Osteocyte (in vitro differentiated cells): Measurements from ENCODE around the gene PVR. TPM values are rescaled to one million over a fixed set of nuclear protein-coding genes. Genes with fewer than 3 reads are reported as not detected.
"Not testable (repeated sequence)": the region's sequence is repeated elsewhere in the genome, so short reads cannot be mapped to it uniquely, and the experiment has no call there.

ENCODE experiments used
- DNase-seq: peaks from one replicate; pipeline ENCODE4 v3.0.0; 2021; ENCODE audit warnings: mixed read lengths; ENCODE audit not compliant: unreplicated experiment; ENCODE audit errors: extremely low spot score
- H3K27ac Mint-ChIP-seq: one replicate; pipeline ENCODE4 v1.8.0; 2021; ENCODE audit warnings: mild to moderate bottlenecking, mixed read lengths; ENCODE audit not compliant: unreplicated experiment
- H3K27me3 Mint-ChIP-seq: one replicate; pipeline ENCODE4 v1.8.0; 2021; ENCODE audit warnings: mixed read lengths; ENCODE audit not compliant: unreplicated experiment
- H3K36me3 Mint-ChIP-seq: one replicate; pipeline ENCODE4 v1.8.0; 2021; ENCODE audit warnings: mixed read lengths; ENCODE audit not compliant: unreplicated experiment
- H3K4me1 Mint-ChIP-seq: one replicate; pipeline ENCODE4 v1.8.0; 2021; ENCODE audit warnings: mixed read lengths; ENCODE audit not compliant: unreplicated experiment
- H3K4me3 Mint-ChIP-seq: one replicate; pipeline ENCODE4 v1.8.0; 2021; ENCODE audit warnings: mild to moderate bottlenecking, moderate library complexity, mixed read lengths; ENCODE audit not compliant: unreplicated experiment
- H3K9me3 Mint-ChIP-seq: one replicate; pipeline ENCODE4 v1.8.0; 2021; ENCODE audit warnings: mixed read lengths; ENCODE audit not compliant: unreplicated experiment
- total RNA-seq: library from RNA; stranded (reverse); gene quantifications from 2 replicates; pipeline ENCODE4 v1.2.1, GENCODE V29; 2021
- TF ChIP-seq, protein P1 (sequence below): fragments of 200-600 bp; sonication (generic); IDR thresholded peaks from 2 replicates; pipeline ENCODE4 v1.5.0; 2021; ENCODE audit warnings: antibody characterized with exemption, mild to moderate bottlenecking, moderate library complexity

Gene PVR
- total RNA-seq, 1 donor from 2014 or later: 31.4 TPM

DNA sequence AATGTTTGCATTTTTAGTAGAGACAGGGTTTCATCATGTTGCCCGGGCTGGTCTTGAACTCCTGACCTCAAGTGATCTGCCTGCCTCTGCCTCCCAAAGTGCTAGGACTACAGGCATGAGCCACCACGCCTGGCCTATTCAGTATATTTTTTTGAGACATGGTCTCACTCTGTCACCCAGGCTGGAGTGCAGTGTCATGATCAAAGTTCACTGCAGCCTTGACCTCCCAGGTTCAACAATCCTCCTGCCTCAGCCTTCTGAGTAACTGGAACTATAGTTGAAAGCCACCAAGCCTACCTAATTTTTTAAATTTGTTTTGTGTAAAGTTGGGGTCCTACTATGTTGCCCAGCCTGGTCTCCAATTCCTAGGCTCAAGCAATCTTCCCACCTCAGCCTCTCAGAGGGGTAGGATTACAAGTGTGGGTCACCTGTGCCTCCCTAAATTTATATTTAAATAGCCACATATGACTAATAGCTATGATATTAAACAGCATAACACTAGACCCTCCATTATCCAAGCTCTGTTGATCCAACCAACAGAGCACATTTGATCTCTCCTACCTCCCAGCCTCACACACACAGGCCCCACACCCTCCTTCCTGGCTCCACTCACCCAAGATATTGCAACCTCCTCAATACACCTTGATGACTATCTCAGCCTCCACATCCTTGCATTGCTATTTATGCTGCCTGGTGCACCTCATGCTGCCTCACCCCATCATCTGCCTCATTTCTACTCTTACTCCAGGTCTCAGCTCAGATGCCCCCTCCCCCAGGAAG, 25.5 kb downstream of the PVR start:
- no peak overlapping the region for H3K4me3 Mint-ChIP-seq
- H3K27me3 Mint-ChIP-seq: no peaks in the 10 kb centered on the region
- TF ChIP-seq, protein P1, sequence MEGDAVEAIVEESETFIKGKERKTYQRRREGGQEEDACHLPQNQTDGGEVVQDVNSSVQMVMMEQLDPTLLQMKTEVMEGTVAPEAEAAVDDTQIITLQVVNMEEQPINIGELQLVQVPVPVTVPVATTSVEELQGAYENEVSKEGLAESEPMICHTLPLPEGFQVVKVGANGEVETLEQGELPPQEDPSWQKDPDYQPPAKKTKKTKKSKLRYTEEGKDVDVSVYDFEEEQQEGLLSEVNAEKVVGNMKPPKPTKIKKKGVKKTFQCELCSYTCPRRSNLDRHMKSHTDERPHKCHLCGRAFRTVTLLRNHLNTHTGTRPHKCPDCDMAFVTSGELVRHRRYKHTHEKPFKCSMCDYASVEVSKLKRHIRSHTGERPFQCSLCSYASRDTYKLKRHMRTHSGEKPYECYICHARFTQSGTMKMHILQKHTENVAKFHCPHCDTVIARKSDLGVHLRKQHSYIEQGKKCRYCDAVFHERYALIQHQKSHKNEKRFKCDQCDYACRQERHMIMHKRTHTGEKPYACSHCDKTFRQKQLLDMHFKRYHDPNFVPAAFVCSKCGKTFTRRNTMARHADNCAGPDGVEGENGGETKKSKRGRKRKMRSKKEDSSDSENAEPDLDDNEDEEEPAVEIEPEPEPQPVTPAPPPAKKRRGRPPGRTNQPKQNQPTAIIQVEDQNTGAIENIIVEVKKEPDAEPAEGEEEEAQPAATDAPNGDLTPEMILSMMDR: no peak
- H3K4me1 Mint-ChIP-seq: no peaks in the 10 kb centered on the region
- no peaks in the 10 kb centered on the region for H3K36me3 Mint-ChIP-seq
- no peaks in the 10 kb centered on the region for H3K9me3 Mint-ChIP-seq
- H3K27ac Mint-ChIP-seq: no peak overlapping the region
- no peak for DNase-seq

DNA sequence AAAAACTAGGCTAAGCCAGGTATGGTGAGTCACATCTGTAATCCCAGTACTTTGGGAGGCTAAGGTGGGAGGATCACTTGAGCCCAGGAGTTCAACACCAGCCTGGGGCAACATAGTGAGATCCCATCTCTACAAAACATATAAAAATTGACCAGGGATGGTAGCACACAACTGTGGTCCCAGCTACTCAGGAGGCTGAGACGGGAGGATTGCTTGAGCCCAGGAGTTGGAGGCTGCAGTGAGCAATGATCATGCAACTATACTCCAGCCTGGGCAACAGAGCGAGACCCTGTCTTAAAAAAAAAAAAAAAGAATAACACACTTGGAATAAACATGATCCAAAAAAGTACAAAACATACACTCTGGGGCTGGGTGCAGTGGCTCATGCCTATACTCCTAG, 26.3 kb downstream of the PVR start:
- not testable (repeated sequence) for DNase-seq, H3K36me3 Mint-ChIP-seq, H3K4me1 Mint-ChIP-seq, H3K9me3 Mint-ChIP-seq, H3K4me3 Mint-ChIP-seq, H3K27ac Mint-ChIP-seq, H3K27me3 Mint-ChIP-seq

DNA sequence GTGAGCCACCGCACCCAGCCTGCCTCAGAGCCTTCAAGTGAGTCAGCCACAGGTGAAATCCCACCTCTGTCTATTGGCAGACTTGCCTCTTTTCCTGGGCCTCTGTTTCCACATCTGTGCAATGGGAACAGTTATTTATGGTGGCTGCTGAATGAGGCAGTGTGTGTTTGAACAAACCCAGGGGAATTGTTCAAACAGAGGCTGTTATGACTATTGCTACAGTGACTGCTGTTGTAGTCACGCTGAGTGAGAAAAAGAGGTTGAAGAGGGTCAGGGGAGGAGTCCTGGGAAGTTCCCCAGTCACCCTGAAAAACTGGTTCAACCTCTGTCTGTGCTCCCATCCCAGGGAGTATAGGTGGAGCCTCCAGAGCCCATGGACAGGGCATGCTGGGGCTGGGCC, 27.7 kb downstream of the PVR start, which contains the start of gene CEACAM19:
Gene CEACAM19, plus strand, starts transcription at position 83 of the 400 bp plus-strand sequence. CDS start 450 bp downstream, outside the sequence.
- no peaks in the 10 kb centered on the region for H3K9me3 Mint-ChIP-seq
- DNase-seq: no peak
- no peak within 1 kb of the TSS for H3K27ac Mint-ChIP-seq
- no peaks in the 10 kb centered on the region for H3K36me3 Mint-ChIP-seq
- no peaks in the 10 kb centered on the region for H3K27me3 Mint-ChIP-seq
- TF ChIP-seq, protein P1: no peak
- no peak within 1 kb of the TSS for H3K4me3 Mint-ChIP-seq
- no peaks in the 10 kb centered on the region for H3K4me1 Mint-ChIP-seq

DNA sequence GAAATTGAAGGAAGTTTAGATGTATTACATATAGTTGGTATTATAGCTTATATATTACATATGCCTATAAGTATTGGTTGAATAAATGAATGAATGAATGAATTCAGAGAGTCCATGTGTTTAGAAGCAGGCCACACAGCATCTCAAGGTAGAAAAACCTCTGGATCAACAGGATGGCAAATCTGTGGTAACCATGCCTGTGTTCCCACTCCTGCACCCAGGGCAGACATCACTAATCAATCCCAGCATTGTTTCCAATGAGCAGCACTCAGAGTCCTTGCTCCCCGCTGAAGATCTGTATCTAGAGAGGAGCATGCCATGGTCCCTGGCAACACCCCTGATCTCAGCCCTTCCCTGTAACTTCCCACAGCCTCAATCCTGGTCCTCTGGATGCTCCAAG, 28.5 kb downstream of the PVR start:
- Mint-ChIP-seq H3K4me1 (peaks cover 4% of the 10 kb centered on the region), H3K4me3 (no peak overlapping the region), H3K27ac (no peak overlapping the region), H3K9me3 (no peaks in the 10 kb centered on the region), H3K36me3 (no peaks in the 10 kb centered on the region), H3K27me3 (no peaks in the 10 kb centered on the region)
- TF ChIP-seq, protein P1: no peak
- no peak for DNase-seq

DNA sequence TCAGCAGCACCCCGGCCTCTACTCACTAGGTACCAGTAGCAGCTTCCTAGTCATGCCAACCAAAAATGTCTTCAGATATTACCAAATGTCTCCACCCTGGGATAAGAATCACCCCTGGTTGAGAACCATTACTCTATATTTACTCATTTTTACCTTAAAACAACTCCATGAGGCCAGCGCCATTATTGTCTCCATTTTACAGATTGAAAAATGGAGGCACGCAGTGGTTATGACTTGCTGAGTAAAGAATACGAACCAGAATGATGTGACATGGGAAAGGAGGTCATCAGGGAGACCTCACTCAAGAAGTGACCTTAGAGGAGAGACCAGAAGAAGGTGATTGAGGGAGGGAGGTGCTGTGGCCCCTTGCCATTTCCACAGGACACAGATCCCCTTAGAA, 29.8 kb downstream of the PVR start:
- Mint-ChIP-seq H3K9me3 (no peaks in the 10 kb centered on the region), H3K4me1 (peaks cover 8% of the 10 kb centered on the region), H3K27ac (no peak overlapping the region), H3K4me3 (no peak overlapping the region), H3K27me3 (no peaks in the 10 kb centered on the region), H3K36me3 (no peaks in the 10 kb centered on the region)
- TF ChIP-seq, protein P1: no peak
- no peak for DNase-seq
